22Rv1 (cell line): ENCODE data around the gene EIF2S2.

Source experiments
- ZFX ChIP-seq: fragments of 450-650 bp; IDR thresholded peaks from 2 replicates; pipeline ENCODE4 v1.6.1; 2017; ENCODE audit warnings: antibody characterized with exemption, borderline replicate concordance
- TF ChIP-seq, protein P1 (sequence below): fragments of 450-650 bp; IDR thresholded peaks from 2 replicates; pipeline ENCODE4 v1.5.1; 2017; ENCODE audit warnings: mild to moderate bottlenecking

DNA sequence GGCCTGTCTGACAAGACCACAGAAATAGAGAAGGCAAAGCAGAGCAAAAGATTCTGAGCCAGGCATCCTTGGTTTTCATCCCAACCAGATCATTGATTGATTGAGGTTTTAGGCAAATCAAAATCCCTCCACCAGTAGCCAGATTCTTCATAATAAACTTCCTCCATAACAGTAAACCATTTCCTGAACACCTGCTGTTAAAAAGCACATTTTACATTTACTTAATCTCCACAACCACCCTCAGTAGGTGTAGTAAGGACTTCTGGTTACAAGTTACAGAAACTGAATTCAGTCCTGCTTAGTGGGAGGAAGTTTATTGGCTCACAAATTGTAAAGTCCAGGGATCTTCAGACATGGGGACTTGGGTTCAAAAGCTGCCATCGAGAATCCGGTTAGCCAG lies 28.3 kb downstream of the EIF2S2 start:
- TF ChIP-seq, protein P1, sequence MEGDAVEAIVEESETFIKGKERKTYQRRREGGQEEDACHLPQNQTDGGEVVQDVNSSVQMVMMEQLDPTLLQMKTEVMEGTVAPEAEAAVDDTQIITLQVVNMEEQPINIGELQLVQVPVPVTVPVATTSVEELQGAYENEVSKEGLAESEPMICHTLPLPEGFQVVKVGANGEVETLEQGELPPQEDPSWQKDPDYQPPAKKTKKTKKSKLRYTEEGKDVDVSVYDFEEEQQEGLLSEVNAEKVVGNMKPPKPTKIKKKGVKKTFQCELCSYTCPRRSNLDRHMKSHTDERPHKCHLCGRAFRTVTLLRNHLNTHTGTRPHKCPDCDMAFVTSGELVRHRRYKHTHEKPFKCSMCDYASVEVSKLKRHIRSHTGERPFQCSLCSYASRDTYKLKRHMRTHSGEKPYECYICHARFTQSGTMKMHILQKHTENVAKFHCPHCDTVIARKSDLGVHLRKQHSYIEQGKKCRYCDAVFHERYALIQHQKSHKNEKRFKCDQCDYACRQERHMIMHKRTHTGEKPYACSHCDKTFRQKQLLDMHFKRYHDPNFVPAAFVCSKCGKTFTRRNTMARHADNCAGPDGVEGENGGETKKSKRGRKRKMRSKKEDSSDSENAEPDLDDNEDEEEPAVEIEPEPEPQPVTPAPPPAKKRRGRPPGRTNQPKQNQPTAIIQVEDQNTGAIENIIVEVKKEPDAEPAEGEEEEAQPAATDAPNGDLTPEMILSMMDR: no peak
- TF ChIP-seq ZFX: no peak
